ENCODE data around the gene TRABD2B. TPM values are rescaled to one million over a fixed set of nuclear protein-coding genes. Genes with fewer than 3 reads are reported as not detected.

The TRABD2B gene
- total RNA-seq, 1 donor from 2014 or later = 0.89 TPM

DNA sequence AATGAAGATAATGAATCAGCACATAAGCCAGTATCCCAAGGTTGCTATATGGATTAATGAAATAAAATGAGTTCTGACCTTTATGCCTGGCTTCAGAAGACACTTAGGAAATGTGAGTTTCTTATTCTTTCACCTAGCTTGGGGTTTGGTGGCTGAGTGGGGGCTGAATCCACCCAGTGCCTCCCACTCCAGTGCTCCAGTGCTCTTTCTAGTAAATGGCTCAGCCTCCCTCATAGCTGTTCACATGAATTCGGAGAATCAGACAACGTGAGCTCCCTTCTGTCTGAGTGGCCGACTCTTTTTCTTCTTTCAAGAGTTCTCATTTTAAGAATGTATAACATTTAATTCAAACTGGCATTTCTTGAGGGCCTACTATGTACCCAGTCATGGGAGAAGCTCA is 43.5 kb downstream of the TRABD2B start:
- FAIRE-seq (no peak), DNase-seq (ENCODE audit: low read depth) (no peak)
- H3K36me3 Mint-ChIP-seq (ENCODE audit: low read depth, unreplicated experiment) = peaks cover 7% of the 10 kb centered on the region
- TF ChIP-seq, protein P1, sequence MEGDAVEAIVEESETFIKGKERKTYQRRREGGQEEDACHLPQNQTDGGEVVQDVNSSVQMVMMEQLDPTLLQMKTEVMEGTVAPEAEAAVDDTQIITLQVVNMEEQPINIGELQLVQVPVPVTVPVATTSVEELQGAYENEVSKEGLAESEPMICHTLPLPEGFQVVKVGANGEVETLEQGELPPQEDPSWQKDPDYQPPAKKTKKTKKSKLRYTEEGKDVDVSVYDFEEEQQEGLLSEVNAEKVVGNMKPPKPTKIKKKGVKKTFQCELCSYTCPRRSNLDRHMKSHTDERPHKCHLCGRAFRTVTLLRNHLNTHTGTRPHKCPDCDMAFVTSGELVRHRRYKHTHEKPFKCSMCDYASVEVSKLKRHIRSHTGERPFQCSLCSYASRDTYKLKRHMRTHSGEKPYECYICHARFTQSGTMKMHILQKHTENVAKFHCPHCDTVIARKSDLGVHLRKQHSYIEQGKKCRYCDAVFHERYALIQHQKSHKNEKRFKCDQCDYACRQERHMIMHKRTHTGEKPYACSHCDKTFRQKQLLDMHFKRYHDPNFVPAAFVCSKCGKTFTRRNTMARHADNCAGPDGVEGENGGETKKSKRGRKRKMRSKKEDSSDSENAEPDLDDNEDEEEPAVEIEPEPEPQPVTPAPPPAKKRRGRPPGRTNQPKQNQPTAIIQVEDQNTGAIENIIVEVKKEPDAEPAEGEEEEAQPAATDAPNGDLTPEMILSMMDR (IDR thresholded peaks at IDR 0.05; ENCODE audit: insufficient read depth, low read depth, low read length) = no peak
- TF ChIP-seq EZH2 (IDR thresholded peaks at IDR 0.05; ENCODE audit: insufficient read depth, low read length) = no peak
- Histone ChIP-seq H3K4me2 (ENCODE audit: low read length) (no peak overlapping the region), H3K9me3 (ENCODE audit: insufficient read depth, low read depth, low read length) (peaks cover 4% of the 10 kb centered on the region), H3K36me3 (ENCODE audit: insufficient read depth, low read length) (no peaks in the 10 kb centered on the region), H3K27ac (ENCODE audit: low read depth, low read length) (no peak overlapping the region), H3K9ac (ENCODE audit: low read length) (no peak overlapping the region), H2AFZ (ENCODE audit: low read depth, low read length) (no peak overlapping the region), H3K27me3 (ENCODE audit: insufficient read depth, low read length) (no peaks in the 10 kb centered on the region), H3K4me1 (ENCODE audit: insufficient read depth, low read length) (no peaks in the 10 kb centered on the region), H4K20me1 (ENCODE audit: insufficient read depth, low read length) (no peaks in the 10 kb centered on the region), H3K79me2 (ENCODE audit: insufficient read depth, low read length) (no peaks in the 10 kb centered on the region), H3K4me3 (ENCODE audit: insufficient read depth, low read depth, low read length) (no peak overlapping the region)
- H3K4me3 Mint-ChIP-seq (ENCODE audit: unreplicated experiment) = no peak overlapping the region
- H3K9me3 Mint-ChIP-seq (ENCODE audit: unreplicated experiment) = peaks cover 7% of the 10 kb centered on the region
- H3K27me3 Mint-ChIP-seq (ENCODE audit: low read depth, unreplicated experiment) = peaks cover 26% of the 10 kb centered on the region
- peaks cover 10% of the 10 kb centered on the region for H3K4me1 Mint-ChIP-seq (ENCODE audit: low read depth, unreplicated experiment)
- no peak overlapping the region for H3K27ac Mint-ChIP-seq (ENCODE audit: unreplicated experiment)

DNA sequence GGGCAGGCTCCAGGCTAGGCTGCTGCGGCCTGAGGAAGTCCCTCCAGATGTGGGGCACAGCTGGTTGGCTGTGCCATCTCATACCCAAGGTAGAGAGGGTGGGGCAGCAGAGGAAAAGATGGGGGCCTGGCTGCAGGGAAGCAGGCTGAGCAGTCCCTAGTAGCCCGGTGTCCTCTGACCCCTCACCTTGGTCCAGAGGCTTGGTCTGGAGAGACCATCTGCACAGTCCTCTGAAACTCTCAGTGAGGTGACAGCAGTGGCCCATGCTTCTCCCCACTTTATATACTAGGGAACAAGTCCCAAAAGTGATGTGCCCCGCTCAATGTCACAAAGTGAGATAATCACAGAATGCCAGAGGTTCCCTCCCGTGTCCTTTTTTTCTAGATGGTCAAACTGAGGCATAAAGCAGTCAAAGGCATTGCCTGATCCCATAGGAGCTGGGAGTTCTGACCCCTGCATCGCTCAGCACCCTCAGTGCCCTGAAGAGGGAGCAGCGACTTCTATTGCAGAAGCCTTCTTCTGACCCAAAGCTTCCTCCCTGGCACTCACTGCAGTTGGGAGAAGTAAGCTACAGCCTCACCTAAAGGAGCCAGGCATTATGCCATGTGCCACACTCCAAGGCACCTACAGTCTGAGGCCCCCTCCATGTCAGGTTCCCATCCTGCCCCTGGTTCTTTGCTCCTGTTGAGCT is 45.5 kb downstream of the TRABD2B start:
- Histone ChIP-seq H4K20me1 (ENCODE audit: insufficient read depth, low read length) (no peaks in the 10 kb centered on the region), H3K27me3 (ENCODE audit: insufficient read depth, low read length) (no peaks in the 10 kb centered on the region), H3K36me3 (ENCODE audit: insufficient read depth, low read length) (no peaks in the 10 kb centered on the region), H3K27ac (ENCODE audit: low read depth, low read length) (no peak overlapping the region), H3K79me2 (ENCODE audit: insufficient read depth, low read length) (no peaks in the 10 kb centered on the region), H3K4me1 (ENCODE audit: insufficient read depth, low read length) (no peaks in the 10 kb centered on the region), H3K9ac (ENCODE audit: low read length) (no peak overlapping the region), H3K9me3 (ENCODE audit: insufficient read depth, low read depth, low read length) (peaks cover 4% of the 10 kb centered on the region), H3K4me3 (ENCODE audit: insufficient read depth, low read depth, low read length) (no peak overlapping the region), H3K4me2 (ENCODE audit: low read length) (no peak overlapping the region), H2AFZ (ENCODE audit: low read depth, low read length) (no peak overlapping the region)
- H3K36me3 Mint-ChIP-seq (ENCODE audit: low read depth, unreplicated experiment) = peaks cover 7% of the 10 kb centered on the region
- H3K27ac Mint-ChIP-seq (ENCODE audit: unreplicated experiment) = no peak overlapping the region
- TF ChIP-seq, protein P1 (IDR thresholded peaks at IDR 0.05; ENCODE audit: insufficient read depth, low read depth, low read length) = no peak
- TF ChIP-seq EZH2 (IDR thresholded peaks at IDR 0.05; ENCODE audit: insufficient read depth, low read length) = no peak
- no peak overlapping the region for H3K4me3 Mint-ChIP-seq (ENCODE audit: unreplicated experiment)
- DNase-seq (ENCODE audit: low read depth) = no peak
- peaks cover 29% of the 10 kb centered on the region for H3K27me3 Mint-ChIP-seq (ENCODE audit: low read depth, unreplicated experiment)
- no peak for FAIRE-seq
- peaks cover 4% of the 10 kb centered on the region for H3K9me3 Mint-ChIP-seq (ENCODE audit: unreplicated experiment)
- peaks cover 10% of the 10 kb centered on the region for H3K4me1 Mint-ChIP-seq (ENCODE audit: low read depth, unreplicated experiment)

DNA sequence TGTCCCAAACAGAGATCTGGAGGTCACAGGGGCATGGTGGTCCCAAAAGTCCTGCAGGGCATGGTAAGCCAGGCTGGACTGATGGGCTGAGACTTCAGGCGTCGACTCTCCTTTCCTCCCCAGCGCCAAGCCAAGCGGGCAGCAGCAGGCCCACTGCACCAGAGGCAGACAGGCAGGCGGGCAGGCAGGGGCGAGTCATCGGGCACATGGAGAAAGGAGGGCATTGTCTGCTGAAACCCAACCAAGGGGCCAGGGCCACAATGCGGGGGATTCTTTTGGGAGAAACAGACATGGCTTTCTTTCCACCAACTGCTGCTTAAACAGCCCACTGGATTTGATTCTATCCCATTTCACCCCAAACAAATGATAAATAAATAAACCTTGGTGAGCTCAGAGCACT is 46.2 kb downstream of the TRABD2B start:
- Mint-ChIP-seq H3K27me3 (ENCODE audit: low read depth, unreplicated experiment) (peaks cover 29% of the 10 kb centered on the region), H3K27ac (ENCODE audit: unreplicated experiment) (no peak overlapping the region)
- DNase-seq (ENCODE audit: low read depth) = no peak

More for the DNA sequence above, 46.2 kb downstream of the TRABD2B start:
- FAIRE-seq = no peak
- H3K36me3 ChIP-seq (ENCODE audit: insufficient read depth, low read length) = no peaks in the 10 kb centered on the region
- H3K9ac ChIP-seq (ENCODE audit: low read length) = no peak overlapping the region
- no peaks in the 10 kb centered on the region for H3K27me3 ChIP-seq (ENCODE audit: insufficient read depth, low read length)
- no peak overlapping the region for H3K27ac ChIP-seq (ENCODE audit: low read depth, low read length)
- no peak overlapping the region for H2AFZ ChIP-seq (ENCODE audit: low read depth, low read length)
- H3K9me3 ChIP-seq (ENCODE audit: insufficient read depth, low read depth, low read length) = peaks cover 4% of the 10 kb centered on the region
- no peak overlapping the region for H3K4me3 Mint-ChIP-seq (ENCODE audit: unreplicated experiment)
- peaks cover 10% of the 10 kb centered on the region for H3K4me1 Mint-ChIP-seq (ENCODE audit: low read depth, unreplicated experiment)
- H3K4me2 ChIP-seq (ENCODE audit: low read length) = no peak overlapping the region
- peaks cover 2% of the 10 kb centered on the region for H3K36me3 Mint-ChIP-seq (ENCODE audit: low read depth, unreplicated experiment)
- no peak overlapping the region for H3K4me3 ChIP-seq (ENCODE audit: insufficient read depth, low read depth, low read length)
- no peaks in the 10 kb centered on the region for H3K79me2 ChIP-seq (ENCODE audit: insufficient read depth, low read length)
- H3K4me1 ChIP-seq (ENCODE audit: insufficient read depth, low read length) = no peaks in the 10 kb centered on the region
- TF ChIP-seq, protein P1 (IDR thresholded peaks at IDR 0.05; ENCODE audit: insufficient read depth, low read depth, low read length) = no peak
- no peak for TF ChIP-seq EZH2 (IDR thresholded peaks at IDR 0.05; ENCODE audit: insufficient read depth, low read length)
- no peaks in the 10 kb centered on the region for H4K20me1 ChIP-seq (ENCODE audit: insufficient read depth, low read length)
- peaks cover 2% of the 10 kb centered on the region for H3K9me3 Mint-ChIP-seq (ENCODE audit: unreplicated experiment)
